Measurements from ENCODE around the gene EML5.

- TF ChIP-seq CTCF (IDR thresholded peaks at IDR 0.05) (no peak), POLR2A (IDR thresholded peaks at IDR 0.05) (no peak), POLR2AphosphoS5 (IDR thresholded peaks at IDR 0.05) (no peak), EP300 (IDR thresholded peaks at IDR 0.05) (no peak)
Observed at GRCh38 chr14:88748288-88748687, 44.5 kb downstream of the EML5 start.
